ENCODE results near the gene SHCBP1L. TPM values are rescaled to one million over a fixed set of nuclear protein-coding genes. Genes with fewer than 3 reads are reported as not detected.

SHCBP1L gene
- 0.41 TPM for total RNA-seq

DNA sequence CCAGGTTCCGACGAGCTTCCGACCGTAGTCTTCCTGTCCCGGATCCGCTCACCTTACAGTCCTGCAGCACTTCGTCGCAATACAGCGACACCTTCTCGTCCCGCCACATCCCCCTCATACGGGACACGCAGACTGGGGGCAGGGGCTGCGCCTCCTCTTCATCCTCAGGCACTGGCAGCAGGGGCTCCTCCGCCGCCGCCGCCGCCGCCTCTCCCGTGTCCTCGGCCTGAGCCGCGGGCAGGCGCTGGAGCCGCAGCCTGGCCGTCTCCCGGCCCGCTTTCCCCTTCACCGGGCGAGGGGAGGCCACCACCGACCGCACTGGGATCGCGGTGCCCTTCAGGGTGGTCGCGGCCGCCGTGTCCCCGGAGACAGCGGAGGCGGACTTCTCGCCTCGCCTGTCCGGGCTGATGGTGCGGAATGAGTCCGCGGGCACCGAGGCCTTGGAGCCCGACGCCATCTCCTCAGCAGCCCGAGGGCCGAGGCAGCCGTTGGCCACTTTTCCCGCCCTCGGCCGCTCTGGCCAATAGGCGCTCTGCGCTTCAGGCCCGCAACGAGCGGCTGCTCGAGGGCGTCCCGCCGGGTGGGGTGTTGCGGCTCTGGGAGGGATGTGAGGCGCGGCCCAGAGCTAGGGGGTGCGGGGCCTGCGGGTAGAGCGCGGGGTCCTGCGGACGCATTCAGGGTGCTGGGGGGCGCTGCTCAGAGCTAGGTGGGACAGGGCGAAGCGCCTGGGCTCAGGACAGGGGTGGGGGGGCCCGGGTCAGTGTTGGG is at the start of gene SHCBP1L:
Gene SHCBP1L, minus strand, starts transcription at position 490 of the 768 bp plus-strand sequence. Its CDS starts 33 bp downstream, at position 457.
- DNase-seq = peak; percentile 18

DNA sequence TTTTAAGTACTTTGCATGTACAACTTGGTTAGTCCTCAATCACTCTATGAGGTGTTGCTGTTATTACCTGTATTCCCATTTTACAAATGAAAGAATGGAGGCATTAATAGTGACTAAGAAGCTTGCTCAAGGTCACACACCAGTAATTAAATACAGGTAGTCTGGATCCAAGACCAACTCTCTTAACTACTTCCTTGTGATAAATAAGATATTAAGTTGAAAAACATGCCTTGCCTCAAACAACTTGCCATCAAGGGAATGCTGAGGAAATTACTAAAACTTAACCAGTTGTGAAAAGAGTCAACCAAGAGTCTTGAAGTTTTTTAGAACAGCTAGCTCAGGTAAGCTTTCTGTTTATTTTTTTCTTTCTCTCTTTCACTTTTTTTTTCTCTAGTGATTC is 49.3 kb upstream of the SHCBP1L start:
- no peak for DNase-seq

DNA sequence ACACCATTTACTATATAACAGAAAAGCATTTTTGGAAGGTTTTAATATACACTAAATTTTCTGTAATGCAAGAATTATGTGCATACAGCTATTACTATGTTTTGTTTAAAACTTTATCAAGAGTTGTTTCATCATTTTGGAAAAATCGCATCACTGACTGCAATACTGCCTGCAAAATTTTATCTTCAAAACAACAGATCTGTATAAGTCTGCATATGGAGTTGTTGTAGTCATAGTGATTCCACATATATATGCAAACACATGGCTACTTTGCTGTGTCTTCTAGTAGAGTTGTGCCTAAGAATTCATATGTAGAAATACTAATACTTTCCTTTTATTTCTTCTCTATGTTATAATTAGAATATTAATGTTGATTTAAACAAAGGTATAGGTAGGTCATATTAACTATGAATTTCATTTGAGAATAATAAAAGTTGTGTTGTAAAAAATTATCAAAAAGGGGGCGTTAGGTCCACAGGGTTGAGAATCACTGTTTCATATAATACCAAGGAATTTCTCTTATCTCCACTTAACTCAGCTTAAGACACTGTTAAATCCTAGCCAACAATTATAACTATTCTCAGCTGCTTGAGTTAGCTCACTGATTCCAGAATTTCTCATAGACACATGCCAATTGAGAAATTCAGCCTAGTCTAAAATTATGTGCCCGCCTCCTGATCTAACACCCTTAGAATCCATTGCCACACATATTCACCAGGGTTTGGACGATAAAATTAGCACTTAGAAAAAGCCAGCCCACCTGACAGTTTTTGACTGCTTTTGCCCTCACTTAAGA is 47.4 kb upstream of the SHCBP1L start:
- DNase-seq = no peak

DNA sequence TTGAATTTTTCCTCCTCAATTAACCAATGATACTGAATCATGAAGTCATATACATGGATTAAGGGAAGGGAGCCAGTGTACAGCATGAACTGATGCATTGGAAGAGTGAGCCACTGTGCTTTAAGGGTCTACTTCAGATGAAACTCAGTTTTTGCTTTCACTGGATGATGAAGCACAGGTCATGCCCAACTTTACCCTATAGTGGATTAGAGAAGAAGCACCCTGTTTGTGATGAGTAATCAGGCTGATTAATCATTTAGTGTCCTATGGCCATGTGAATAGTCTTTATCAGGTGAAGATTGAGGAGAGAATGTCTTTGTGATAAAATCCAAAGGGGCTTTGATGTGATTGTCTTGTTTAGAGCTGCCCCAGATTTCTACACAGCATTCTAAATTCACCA is 45.5 kb upstream of the SHCBP1L start:
- no peak for DNase-seq

DNA sequence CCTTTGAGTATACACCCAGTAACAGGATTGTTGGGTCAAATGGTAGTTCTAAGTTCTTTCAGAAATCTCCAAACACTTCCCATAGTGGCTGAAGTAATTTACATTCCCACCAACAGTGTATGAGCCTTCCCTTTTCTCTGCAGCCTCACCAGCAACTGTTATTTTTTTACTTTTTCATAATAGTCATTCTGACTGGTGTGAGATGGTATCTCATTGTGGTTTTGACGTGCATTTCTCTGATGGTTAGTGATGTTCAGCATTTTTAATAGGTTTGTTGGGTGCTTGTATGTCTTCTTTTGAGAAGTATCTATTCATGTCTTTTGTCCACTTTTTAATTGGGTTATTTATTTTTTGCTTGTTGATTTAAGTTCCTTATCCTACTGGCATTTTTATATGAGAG is 43.9 kb upstream of the SHCBP1L start:
- DNase-seq = no peak

DNA sequence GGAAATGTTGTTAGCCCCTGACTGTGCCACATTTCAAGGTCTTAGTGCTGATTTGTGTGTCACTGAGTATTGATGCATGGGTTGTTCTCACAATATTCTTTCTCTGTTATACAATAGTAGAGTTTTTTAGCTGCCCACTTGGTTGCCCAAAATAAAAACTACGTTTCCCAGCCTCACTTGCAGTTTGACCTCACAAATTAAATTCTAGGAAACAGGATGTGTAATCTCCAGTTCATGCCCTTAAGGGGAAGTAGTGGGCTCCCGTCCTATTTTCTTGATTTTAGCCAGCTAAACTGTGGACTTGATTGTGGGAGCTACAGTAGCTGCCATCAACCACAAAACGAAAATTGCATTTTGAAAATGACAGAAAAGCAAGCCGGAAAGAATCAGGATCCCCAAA is 42.9 kb upstream of the SHCBP1L start:
- DNase-seq = no peak

DNA sequence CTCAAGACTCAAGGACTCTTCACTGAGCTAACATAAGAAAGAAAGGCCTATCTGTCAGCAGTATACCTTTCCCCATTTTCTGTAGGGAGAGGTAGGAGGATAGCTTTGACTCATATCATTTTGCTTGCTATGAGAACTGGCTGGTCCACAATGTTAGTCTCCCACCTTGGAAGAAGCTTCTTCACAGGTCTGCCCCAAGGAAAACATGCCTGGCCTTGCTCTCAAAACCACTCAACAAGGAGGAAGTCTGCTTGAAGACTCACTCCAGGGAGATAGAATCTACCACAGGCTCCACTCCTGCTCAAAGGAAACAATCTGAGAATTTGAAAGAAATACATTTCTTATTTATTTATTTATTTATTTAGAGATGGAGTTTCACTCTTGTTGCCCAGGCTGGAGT is 40.8 kb upstream of the SHCBP1L start:
- DNase-seq = no peak

DNA sequence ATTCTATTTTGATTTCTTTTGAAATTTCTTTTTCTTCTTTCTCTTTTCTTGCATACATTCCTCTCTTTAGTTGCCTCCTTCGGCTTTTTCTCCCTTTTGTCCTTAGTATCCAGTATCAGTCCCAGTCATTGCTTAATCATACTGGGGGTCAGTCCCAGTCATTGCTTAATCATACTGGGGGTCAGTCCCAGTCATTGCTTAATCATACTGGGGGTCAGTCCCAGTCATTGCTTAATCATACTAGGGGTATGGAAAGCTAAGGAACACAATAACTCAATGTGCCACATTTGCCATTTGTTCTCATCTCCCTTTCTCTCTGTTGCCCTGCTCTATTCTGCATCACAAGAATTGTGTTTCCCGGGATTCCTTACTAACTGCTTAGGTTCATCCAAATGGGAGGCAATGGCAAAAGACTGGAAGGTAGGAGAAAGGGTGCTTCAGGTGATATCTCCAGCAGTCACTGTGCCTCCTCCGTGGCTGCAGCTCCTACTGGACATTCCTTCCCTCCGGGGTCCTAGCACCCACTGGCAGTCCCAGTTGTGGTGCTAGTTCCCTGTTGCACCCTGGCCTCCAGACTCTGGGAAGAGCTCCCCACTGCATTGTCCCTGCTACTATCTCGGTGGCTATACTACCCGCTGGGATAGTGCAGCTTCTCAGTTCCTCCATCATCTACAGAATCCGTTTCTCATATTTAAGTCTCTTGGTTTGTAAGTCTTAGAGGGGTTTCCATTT is 37.6 kb upstream of the SHCBP1L start:
- DNase-seq = no peak

DNA sequence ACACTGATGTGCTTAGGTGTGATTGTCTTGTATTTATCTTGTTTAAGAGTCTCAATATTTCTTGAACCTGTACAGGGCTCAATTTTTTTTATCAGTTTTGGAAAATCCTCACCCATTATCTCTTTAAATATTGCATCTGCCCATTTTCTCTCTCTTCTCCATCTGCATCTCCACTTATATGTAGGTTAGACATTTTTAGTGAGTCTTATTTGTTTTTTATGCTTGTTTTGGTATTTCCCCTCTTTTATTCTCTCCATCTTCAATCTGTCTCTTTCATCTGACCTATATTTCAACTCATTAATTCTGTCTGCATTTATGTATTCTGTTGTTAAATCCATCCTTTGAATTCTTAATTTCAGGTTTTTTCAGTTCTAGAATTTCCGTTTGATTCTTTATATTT is 32.9 kb upstream of the SHCBP1L start:
- DNase-seq = no peak

DNA sequence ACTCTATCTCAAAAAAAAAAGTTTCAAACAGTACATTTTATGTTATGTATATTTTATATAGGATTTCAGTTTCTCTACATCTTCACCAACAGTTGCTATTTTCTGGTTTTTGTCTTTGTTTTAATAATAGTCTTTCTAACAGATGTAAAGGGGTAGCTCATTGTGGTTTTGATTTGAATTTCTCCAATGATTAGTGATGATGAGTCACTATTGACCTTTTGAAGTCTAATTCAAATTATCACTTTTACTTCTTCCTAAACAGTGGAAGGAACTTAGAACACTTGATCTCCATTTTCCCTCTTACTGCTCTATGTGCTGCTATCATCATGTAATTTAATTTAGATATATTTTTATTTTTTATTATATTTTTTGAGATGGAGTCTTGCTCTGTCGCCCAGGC is 31.7 kb upstream of the SHCBP1L start:
- DNase-seq = no peak

DNA sequence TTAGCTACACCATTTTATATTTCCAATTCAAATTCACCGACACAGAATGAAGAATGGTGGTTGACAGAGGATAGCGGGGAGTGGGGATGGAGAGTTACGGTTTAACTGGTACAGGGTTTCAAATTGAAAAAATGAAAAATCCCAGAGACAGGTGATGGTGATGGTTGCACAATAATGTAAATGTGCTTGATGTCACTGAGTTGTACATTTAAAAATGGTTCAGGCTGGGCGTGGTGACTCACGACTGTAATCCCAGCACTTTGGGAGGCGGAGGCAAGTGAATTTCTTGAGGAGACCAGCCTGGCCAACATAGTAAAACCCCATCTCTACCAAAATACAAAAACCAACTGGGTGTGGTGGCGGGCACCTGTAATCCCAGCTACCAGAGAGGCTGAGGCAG is 31.2 kb upstream of the SHCBP1L start:
- no peak for DNase-seq

DNA sequence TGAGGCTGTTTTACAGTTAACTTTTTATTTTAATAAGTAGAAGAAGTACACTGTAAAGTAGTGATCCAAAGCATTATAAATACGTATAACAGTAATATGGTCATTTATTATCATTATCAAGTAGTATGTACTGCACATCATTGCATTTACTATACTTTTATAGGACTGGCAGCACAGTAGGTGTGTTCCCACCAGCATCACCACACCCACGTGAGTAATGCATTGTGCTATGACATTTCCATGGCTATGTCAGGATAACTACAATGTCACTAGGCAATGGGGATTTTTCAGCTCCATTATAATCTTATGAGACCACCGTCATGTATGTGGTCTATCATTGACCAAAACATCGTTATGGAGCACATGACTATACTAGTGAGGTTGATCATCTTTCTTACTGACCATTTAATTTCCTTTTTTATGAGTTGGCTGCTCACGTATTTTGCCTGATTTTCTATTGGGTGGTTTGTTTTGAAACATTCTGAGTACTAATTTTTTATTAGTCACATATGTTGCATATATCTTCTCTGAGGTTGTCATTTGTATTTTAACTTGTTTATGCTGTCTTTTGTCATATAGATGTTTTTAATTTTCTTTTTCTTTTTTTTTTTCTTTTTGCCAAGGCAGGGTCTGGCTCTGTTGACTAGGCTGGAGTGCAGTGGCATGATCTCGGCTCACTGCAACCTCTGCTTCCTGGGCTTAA is 25.3 kb upstream of the SHCBP1L start:
- DNase-seq = no peak

DNA sequence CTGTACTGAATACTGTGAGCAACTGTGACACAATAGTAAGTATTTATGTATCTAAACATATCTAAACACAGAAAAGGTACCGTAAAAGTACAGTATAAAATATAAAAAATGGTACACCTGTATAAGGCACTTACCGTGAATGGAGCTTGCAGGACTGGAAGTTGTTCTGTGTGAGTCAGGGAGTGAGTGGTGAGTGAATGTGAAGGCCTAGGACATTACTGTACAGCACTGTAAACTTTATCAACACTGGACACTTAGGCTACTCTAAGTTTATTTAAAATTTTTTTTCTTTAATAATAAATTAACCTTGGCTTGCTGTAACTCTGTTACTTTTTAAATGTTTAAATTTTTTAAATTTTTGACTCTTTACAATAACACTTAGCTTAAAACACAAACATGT is 24.5 kb upstream of the SHCBP1L start:
- DNase-seq = no peak

DNA sequence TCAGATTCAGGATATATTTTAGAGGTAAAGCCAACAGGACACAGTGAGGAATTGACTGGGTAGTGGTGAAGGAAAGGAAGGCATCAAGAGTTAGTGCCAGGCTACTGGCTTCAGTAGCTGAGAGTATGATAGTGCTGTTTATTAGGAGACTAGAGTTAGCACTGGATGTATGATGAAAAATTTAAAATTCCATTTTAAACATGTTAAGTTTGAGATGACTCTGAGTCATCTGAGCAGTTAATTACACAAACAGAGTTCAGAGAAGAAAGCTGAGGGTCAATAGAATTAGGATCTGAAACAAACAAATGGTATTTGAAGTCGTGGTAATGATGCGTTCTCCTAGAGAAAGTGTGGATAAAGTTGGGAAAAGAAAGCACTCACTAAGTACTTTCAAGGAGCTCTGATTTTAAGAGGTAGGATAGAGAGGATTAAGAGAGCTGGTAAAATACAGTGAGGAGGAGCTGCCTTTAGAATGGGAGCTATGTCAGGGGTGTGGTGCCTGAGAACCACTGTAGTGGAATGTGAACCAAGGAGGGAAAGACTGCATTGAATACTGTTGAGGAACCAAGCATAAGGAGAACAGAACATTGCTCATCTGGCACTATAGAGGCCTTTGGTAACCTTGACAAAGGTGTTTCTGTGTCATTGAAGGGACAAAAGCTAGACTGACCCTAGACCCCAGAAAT is 21.7 kb upstream of the SHCBP1L start:
- DNase-seq = peak; percentile 9

DNA sequence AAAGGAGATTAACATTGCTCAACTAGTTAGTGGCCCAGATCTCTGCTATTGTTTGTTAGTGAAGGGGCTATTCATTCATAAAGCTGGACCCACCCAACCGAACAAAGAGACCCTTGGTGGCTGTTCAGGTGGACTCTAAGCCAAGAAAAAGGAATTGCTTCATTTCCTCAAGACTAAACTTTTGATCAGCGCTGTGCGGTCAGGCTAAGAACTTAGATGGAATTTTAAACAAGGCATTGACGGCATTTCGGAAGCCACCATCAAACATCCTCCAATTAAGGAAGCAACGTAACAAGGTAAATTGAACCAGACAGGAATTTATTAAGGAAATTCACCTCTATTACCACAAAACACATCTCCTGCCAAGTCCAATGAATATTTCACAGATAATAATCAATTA is 19.9 kb upstream of the SHCBP1L start:
- no peak for DNase-seq

DNA sequence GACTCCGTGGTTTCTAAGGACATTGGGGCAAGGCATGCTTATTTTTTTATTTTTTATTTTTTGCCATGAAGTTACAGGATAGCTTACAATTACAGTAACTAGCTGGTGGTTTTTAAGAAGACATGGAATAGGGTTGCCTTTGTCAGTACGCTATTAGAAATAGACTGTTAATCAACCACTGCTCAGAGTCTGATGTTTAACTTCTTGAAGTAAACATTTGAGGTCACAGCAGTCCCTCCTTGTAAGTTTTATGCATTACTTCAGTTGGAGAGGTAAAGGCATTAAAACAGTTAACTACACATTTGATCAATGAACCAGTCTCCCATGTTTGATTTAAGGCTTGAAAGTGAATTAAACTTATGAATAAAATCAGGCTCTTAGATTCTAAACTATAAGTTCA is 19.3 kb upstream of the SHCBP1L start:
- no peak for DNase-seq

DNA sequence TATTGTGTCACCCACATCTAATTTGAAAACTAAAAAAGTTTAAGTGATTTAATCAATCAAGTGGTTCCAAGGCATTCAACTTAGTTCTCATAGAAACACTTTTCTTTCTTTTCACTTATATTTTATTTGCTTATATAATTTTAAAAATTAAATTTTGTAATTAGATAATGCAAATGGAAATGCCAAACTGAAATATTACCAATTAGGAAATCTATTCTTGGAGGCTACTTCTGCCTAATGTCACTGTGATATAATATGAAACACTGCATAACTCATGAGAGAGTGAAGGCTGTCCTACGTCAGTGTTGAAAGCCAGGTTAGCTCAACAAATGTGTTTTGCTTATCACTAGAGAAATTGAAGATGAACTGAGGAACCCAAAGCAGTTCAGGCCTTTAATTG is 18.3 kb upstream of the SHCBP1L start:
- no peak for DNase-seq

DNA sequence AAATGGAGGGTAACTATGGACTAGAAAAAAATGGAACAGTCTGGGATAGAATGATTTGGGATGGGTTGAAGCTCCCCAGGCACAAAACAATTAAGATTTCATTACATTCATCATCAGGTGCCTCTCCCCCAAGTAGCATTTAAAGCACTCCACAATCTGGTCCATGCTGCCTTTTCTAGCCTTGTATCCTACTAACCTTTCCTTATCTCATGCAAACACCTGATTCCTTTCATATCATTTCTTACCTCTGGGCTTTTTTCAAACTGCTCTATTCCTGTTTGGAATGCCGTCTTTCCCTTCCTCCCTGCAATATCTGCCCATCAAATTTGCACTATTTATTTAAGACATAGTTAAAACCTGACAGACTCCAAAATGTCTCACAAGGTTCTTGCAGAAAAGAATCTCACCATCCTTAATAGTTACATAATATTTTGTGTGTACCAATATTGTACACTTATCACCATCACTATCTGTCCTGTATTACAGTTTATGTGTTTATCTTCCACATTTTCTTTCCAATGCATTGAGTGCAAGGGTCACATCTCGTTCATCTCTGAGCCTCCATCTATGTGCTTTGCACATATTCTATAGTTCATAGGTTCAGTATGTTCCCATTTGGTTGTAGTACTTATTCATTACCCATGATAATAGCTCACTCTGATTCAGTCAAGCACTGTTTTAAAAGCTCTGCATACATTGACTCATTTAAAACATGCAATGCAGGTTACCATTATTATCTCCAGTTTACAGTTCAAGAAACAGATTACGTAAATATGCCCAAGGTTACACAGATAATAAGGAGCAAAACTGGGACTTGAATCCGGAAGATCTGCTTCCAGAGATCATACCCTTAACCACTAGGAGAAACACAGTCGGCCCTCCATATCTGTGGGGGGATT is 16.1 kb upstream of the SHCBP1L start:
- DNase-seq = no peak

DNA sequence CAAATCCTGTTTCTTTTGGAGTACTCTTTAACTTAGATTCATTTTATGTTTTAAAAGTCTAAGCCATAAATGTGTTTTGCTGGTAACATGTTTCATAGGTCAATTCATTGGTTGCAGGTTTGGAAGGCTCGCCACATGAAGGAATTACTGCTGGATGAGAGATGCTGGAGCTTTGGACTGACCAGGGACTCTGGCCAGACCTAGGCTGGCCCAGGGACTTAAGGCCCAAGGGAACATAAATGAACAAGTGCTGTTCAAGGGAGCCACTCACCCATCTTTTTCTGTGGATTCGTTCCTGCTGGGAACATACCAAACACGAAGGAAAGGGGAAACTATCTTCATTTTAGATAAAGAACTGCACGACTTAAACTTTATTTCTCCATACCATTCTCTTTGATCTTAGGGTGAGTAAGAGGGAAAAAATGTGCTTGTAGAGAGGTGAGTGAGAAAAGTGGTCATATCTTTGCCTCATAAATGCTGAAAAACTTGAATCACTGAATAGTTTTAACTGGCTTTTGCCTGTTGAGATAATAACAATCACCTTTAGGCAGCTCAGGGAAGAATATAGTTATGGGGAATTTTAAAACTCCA is 15.3 kb upstream of the SHCBP1L start:
- DNase-seq = no peak

DNA sequence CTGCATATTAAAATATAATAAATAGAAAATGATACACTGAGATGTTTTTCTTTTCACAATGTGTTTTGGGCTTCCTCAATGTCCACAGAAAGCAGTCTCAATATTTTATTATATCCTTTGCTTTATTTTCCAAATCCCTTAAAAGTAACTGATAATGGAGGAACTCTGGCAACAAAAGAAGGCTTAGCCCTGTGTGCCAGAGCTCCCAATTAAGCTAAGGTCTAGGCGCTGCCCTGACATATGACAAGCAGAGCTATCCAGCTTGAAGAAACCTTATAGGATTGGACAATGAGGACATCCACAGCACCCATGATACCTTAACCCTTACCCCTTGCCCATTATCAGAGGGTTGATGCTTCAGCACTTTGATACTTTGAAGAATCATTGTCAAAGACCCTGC is 12.9 kb upstream of the SHCBP1L start:
- DNase-seq = no peak

All from tongue (tissue), 2 donors.